Hematopoietic multipotent progenitor cell treated with erythropoietin and hydrocortisone succinate and interleukin-3 and kit ligand, for 4 days (in vitro differentiated cells): ENCODE measurements around the gene PALD1.

Experiments
- DNase-seq: peaks from one replicate; pipeline ENCODE4 v3.0.0-alpha.2; 2015

Gene PALD1

DNA sequence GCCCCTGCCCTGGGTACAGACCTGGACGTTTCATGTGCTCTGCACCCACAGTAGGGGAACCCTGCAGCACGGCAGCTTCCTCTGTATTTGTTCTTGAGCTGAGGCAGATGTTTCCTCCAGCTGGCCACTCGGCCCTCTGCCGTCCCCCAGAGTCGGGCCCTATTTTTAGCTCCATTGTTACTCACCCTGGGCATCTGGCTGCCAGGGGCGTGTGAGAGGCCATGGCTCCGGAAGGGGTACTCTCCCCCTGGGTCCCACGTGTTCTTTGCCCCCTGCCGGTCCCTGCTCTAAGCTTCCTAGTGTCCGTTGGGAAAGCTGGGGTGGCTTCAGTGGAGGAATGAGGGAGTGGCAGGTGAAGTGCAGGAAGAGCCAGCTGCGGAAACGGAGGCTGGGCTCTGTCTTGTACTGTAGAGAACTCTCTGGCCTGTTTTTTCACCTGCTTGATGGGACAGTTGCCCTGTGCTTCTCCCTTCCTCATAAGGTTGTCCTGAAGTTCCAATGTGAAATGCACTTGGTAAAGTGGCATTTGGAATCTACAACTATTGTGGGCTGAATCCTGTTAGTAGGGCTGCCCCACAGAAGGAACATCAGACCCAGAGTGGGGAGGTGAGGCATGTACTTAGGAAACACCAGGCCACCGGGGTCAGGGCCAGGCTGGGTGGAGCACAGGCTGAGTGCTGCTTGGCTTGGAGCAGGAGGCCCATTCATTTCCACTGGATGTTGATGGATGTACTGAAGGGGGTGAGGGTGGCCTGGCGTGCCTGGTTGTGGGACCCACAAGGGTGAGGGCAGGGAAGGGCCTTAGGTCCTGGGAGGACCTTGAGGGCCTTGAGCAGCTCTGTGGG, 30.6 kb downstream of the PALD1 start:
- DNase-seq, result peak; percentile 66

DNA sequence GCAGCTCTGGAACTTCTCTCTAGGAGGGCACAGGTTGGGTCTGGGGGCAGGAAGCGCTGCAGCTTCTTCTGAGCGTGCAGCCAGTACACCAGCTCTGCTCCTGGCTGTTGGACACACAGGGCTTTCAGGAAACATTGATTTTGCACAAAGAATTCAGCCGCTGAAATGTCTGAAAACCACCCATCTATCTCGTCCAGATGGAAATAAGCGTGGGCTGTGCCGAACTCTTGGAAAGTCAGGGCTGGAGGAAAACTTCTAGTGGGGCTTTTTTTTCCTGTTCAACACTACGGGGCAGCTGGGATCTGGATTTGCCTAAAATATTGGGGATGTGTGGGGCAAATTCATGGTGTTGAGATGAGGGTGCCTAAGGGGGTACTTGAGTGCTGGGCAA, 31.2 kb downstream of the PALD1 start:
- DNase-seq, result no peak

DNA sequence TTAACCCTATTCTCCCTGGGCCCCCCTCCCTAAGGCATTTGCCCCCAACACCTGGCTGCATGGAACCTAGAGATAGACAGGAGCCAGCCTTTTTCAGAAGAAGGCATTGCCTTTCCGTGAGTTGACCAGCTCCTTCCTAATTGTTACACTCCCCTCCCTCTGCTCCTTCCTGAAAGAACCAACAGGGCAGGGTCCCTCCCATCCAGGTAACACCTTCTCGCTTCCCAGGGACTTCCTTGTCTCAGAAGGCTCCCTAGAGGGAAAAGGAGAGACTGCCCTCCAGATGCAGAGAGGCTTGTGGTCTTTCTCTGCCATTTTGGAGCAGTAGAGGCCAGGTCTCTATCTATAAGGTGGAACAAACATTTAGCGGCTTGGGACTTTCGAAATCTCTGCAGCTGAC, 31.9 kb downstream of the PALD1 start:
- no peak for DNase-seq

DNA sequence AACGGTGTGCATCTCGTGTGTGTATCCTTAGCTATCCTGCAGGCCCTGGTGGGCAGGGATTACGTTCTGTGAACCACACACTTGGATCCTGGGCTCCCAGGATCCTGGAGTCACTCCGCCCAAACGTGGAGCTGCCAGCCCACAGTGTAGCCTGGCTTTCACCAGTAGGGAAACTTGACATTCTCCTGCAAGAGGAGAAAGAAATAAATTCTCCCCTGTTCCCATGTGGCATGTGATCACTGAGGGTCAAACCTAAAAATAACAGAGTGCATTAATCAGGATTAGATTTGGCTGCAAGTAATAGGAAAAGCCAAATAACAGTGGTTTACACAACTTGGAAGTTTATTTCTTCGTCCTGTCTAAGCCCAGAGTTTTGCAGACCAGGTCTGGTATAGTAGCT, 32.3 kb downstream of the PALD1 start:
- no peak for DNase-seq

DNA sequence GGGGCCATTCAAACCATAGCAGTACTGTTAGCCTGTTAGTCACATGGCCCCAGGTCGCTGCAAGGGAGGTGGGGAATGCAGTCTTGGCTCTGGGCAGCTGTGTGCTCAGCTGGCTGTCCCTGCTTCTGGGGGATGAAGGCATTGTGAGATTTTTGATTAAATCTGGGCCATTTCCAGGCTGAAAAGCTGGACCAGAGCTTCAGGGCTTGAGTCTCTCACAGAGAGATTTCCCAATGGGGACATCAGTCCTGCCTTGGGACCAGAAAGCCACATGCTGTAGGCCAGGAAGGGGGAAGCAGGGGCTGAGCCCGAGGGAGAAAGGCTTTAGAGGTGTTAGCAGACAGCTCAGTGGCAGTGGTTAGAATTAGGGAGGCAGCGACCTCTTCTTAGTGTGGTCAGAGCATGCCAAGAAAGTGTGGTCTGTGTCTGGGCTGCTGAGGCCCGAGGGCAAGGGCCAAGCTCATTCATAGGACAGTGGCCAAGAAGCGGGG, 33.6 kb downstream of the PALD1 start:
- DNase-seq, result no peak

DNA sequence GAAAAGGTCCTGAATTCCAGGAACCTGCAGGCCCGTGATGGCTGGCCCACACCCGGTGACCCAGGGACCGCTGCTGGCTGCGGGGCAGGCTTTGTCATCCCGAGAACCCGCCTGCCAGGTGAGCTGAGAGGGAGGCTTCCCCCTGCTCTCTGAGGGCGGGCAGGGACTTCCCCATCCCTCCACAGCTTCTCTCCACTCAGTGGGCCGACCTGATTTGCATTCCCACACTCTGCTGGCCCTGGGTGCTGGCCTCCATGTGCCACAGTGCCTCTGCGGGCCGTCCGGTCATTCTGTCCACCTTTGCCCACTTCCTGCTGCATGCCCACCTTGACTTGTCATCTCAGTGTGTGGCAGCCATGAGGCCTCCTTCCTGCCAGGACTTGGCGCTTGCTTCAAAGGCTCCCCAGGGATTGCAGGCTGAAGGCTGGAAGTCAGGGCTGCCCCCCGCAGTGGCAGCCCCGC, 35.3 kb downstream of the PALD1 start:
- DNase-seq, result no peak

DNA sequence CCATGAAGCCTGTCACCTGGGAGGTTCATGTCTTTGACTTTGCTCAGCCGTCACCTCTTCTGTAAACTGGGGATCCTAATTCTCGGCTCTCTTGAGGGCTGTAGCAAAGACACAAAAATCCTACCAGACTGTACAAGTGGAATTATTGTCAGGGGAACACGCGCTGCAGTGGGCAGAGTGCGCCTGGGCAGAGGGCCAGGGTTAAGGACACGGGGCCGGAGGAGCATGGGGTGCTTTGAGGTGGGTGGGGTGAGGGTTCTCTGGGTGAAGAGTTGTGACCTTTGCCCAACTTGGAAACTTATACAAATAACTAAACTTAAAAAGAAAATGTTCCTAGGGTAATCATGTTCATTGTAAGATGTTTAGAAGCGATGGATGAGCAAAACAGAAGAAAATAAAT, 36.0 kb downstream of the PALD1 start:
- DNase-seq, result no peak

DNA sequence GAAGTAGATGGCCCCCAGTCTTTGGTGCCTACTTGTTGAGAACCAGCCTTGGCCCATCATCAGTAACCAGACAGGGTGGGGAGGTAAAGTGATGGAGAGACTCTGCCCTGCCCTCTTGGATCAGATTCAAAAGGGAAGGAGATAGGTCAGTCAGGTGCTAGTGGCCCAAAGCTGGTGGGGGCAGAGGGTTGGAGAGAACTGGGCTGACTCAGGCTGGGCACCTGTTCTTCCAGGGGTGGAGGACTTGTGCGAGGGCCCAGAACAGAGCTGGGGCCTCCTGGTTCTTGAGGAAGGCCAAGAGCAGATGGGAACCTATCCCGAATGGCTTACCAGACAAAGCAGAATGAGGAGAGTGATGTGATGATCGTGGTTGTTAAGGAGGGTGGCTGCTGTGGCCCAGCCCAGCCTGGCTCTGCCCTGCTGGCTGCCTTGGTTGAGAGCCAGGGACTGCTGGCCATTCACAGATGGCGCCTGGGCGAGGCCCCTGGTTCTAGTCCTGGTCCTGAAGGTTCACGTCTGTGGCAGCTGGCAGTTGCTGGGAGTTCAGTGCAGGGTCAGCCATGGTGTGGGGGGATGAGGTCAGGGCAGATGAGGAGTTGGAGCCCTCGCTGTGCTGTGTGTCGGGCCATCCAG, 36.6 kb downstream of the PALD1 start:
- DNase-seq, result no peak

DNA sequence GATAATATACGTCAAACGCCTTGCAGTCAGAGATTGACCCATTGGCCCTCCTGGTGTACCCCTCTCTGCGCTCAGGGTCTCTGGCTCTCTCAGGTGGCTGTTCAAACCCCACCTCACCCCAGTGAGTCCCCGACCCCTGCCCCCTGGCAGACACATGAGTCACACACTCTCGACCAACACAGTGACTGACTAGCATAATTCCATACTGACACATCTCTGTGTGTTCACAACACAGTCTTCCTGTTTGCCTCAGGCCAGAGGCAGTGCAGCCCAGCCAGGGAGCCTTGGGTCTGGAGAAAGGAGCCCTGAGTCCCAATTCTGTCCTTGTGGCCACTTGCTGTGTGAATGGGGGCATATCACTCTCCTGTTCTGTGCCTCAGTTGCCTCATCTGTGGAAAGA, 40.1 kb downstream of the PALD1 start:
- no peak for DNase-seq

DNA sequence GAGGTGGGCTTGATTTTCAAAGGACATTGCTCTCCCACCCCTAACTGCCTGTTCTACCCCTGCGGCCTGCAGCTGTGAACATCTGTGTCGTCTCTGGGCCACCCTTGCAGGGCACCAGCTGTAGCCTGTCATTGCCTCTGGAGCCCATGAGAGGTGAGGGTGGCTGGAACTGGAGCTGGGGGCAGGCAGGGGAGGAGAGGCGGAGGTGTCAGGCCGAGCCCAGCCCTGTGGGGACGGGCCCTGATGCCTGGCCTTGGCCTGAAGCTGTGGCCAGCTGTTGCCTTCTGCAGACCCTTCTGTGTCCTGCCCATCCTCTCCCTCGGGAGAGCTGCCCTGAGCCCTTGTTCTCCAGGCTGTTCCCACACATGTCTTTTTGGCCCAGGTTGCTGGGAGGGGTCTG, 44.5 kb downstream of the PALD1 start:
- DNase-seq, result no peak

DNA sequence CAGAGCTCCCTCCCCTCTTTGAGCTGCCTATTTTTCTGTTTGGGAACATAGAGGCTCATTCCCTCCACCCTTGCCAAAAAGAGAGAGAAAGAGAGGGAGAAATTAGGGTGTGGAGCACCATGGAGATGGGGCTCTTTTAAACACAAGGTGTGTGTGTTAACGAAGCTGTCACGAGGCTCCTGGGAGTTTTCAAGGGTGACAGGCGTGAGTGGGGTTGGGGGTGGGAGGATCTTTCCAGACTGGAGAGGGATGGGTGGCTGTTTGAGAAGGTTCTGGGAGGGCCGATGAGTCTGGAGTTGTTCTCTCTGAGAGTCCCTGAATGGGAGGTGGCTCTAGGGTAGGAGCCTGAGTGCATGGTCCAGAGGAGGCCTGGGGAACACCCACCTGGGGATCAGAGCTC, 45.0 kb downstream of the PALD1 start:
- DNase-seq, result no peak

DNA sequence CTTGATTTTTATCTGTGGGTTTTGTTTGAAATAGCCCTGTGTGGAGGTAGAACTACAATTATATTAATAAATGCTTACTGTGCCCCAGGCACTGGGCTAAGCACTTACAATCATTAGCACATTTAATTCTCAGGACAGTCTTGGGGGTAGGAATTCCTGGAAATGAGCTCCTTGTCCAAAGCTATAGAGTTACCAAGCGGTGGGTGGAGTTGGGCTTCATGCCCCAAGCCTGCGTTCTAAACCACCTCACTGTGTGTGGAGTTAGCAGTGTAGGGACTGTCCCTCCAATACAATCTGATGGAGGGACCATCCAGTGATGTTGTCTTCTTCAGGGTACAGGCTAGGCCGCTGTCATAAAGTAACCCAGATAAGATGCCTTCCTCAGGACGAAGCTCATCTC, 49.7 kb downstream of the PALD1 start:
- DNase-seq, result no peak

DNA sequence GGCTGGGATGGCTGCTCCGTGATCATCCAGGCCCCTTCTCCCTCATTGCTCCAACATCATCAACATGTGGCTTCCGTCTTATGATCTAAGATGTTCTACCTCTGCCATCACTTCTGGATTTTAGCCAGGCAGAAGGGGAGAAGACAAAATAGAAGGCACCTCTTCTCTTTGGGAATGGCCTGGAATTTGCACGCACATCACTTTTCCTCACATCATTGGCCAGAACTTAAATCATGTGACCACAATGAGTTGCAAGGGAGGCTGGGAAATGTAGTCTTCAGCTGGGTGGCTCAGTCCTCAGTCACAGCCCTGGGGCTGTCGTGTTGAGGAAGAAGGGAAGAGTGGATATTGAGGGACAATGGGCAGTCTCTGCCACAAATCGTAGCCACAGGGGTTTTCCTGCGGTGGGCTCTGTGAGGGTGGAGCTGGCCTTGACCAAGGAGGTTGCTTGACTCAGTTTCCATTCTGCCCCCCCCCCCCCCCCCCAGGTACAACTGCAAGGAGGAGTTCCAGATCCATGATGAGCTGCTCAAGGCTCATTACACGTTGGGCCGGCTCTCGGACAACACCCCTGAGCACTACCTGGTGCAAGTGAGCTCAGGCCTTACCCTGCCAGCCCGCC, 50.3 kb downstream of the PALD1 start:
- DNase-seq, result peak; percentile 68

DNA sequence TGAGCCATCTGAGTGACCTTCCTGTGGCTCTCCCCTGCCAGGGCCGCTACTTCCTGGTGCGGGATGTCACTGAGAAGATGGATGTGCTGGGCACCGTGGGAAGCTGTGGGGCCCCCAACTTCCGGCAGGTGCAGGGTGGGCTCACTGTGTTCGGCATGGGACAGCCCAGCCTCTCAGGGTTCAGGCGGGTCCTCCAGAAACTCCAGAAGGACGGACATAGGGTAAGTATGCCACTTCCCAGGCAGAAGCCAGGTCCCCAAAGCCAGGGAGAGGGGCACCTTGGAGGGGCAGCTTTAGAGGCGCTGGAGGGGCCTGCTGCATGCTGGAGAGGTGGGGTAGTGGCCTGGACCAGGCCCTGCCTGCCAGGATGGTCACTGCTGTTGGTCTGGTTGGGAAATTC, 51.3 kb downstream of the PALD1 start:
- DNase-seq, result no peak

DNA sequence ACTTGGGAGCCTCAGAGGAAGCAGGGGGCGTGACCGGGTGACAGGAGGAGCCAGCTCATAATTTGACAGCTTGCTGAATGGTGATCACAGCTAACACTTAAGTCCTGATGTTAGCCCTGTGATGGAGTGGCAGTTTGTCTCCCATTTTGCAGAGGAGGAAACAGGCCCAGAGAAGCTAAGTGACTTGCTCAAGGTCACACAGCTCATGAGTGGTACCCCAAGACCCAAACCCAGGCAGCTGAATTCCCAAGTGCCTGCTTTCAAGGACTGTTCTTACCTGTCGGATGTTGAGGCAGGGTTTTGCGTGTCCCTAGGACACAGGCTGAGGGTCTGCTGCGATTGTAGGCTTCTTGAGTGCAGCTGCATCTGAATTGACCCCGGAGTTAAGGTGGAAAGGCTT, 51.7 kb downstream of the PALD1 start:
- no peak for DNase-seq

DNA sequence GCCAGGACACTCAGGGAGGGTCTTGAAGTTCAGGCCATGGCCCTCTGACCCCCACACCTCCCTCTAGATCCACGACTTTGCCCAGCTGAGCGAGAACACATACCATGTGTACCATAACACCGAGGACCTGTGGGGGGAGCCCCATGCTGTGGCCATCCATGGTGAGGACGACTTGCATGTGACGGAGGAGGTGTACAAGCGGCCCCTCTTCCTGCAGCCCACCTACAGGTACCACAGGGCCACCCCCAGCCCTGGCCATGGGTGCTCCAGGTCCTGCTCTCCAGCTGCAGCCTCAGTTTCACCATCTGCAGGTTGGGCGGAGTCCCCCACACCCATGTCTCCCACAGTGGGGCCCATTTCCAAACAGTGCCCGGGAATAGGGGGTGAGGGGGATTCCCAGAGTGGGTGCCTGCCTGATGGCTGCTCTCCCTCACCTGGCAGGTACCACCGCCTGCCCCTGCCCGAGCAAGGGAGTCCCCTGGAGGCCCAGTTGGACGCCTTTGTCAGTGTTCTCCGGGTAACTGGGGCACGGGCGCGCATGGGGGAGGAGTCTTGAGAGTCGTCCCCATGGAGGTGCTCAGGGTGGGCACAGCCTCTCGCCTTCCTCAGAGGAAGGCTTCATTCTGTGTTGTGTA, 54.1 kb downstream of the PALD1 start:
- no peak for DNase-seq

DNA sequence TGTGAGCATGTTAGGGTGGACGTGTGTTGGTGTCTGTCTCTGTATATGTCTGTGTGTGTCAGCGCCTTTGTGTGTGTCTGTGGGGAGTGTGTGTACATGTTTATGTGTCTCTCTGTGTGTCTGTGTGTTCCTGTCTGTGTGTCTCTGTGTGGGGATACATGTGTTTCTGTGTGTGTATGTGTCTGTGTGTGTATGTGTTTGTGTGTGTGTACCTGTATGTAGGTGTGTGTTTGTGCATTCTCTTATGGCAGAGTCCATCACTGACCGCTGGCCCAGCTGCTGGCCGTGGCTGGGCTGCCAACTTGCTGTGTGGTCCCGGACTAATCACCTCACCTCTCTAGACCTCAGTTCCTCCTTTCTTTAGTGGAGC, 54.6 kb downstream of the PALD1 start:
- DNase-seq, result no peak

DNA sequence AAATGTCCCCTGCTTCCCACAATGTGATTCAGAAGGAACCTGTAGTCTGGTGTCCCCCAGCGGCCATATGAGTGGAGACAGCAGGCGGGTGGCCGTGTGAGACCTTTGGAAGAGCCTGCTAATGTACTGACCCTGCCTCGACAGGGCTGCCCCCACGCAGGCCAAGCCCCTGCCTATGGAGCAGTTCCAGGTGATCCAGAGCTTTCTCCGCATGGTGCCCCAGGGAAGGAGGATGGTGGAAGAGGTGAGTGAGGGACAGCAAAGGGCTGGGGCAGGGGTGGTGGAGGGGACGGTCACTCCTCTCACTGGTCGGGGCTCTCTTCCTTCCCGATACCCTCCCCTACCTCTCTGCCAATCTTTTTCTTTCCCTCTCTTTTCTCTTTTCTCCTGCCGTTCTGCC, 55.7 kb downstream of the PALD1 start:
- no peak for DNase-seq

DNA sequence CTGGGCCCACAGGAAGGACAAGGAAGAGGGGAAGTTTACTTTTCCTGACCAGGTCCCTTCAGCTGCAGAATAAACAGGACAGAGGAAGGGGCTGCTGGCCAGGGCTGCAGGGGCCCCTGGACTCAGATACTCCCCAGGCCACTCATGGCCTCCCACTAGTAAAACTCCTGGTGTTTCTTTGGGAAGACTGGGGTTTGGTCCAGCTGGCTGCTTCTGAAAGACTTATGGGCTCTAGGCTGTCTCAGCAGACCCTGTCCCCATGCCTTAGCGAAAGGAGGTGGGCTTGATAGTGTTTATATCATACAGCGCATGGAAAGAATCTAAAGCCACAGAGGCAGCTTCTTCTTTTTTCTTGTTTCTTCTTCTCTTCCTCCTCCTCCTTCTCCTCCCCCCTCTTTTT, 56.4 kb downstream of the PALD1 start:
- DNase-seq, result no peak

DNA sequence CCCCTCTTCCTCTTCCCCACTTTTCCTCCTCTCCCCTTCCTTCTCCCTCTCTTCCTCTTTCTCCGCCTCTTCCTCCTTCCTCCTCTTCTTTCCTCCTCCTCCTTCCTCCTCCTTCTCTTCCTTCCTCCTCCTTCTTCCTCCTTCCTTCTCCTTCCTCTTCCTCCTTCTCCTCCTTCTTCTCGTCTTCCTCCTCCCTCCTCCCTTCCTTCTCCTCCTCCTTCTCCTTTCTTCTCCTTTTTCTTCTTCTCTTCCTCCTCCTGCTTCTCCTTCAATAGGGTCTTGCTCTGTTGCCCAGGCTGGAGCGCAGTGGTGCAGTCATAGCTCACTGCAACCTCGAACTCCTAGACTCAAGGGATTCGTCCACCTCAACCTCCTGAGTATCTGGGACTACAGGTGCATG, 56.9 kb downstream of the PALD1 start:
- no peak for DNase-seq

DNA sequence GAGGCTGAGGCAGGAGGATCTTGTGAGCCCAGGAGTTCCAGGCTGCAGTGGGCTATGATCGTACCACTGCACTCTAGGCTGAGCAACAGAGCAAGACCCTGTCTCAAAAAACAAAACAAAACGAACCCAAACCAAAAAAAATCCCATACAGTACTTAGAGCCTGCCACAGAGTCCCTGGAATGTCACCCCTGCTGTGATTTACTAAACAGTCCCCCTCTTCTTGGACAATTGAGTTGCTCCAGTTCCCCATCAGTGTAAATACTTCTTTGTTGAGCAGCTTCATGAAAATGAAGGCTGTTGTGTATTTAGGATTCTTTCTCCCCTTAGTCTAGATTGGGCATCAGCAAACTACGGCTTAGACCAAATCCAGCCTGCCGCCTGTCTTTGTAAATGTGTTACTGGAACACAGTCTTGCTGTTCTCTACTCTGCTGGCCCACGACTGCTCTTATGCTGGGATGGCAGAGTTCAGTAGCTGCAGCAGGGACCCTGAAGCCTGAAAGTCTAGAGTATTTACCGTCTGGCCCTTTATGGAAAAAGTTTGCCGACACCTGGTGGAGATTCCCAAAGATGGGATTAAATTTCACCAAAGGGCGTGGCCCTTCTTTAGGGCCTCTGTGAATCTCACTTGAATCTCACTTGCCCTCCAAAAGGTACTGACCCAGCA, 57.8 kb downstream of the PALD1 start:
- DNase-seq, result no peak

DNA sequence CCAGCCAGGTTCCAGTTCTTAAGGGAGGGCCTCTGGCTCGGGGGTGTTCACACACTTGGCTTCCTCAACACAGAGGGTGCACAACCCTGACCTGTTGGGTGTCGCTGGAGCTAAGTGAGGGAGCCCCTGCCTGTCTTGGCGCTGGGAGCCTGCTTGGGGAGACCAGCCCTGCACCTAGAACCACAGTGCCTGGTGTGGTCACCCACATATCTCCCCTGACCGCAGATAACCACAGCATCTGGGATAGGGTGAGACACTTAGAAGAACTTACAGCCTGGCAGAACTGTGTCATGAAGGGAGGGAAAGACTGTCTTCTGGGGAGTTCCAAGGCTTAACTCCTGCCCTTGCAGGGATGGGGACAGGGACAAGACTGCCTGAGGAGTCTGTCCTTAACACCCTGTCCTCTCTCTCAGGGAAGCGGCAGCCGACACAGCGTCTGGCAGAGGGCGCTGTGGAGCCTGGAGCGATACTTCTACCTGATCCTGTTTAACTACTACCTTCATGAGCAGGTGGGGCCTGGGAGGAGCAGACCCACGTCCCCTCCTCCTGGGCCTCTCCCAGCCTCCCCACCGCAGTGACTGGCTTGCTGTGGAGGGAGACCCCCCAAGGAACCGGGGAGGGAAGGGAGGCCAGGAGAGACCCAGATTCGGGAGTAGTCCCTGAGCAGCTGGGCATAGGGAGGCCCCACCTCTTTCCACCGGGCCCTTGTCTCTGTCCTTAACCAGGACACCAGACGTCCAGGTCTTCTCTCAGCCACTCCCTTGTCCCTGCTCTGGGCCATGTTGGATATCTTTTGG, 59.0 kb downstream of the PALD1 start:
- DNase-seq, result peak; percentile 29
